ENCODE results near the gene SSTR5.

SSTR5 gene

DNA sequence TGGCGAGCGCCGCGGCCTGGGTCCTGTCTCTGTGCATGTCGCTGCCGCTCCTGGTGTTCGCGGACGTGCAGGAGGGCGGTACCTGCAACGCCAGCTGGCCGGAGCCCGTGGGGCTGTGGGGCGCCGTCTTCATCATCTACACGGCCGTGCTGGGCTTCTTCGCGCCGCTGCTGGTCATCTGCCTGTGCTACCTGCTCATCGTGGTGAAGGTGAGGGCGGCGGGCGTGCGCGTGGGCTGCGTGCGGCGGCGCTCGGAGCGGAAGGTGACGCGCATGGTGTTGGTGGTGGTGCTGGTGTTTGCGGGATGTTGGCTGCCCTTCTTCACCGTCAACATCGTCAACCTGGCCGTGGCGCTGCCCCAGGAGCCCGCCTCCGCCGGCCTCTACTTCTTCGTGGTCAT, 6.8 kb downstream of the SSTR5 start:
- no peaks in the 10 kb centered on the region for H3K9me3 ChIP-seq (replicated peaks; ENCODE audit: insufficient read depth, low read length)
- no peak for DNase-seq
- no peak overlapping the region for H3K4me3 ChIP-seq (ENCODE audit: low read length)
- no peak overlapping the region for H3K27ac ChIP-seq (ENCODE audit: low read length)
- H3K9ac ChIP-seq (ENCODE audit: low read length), result no peak overlapping the region
- no peak for TF ChIP-seq CTCF (IDR thresholded peaks at IDR 0.05; ENCODE audit: low read length)
- no peak for TF ChIP-seq EZH2 (optimal IDR thresholded peaks at IDR 0.05; ENCODE audit: low read depth, low read length)
- TF ChIP-seq EZH2phosphoT487 (IDR thresholded peaks at IDR 0.05; ENCODE audit: low read length), result no peak
- H3F3A ChIP-seq (ENCODE audit: insufficient read depth, low read length), result no peaks in the 10 kb centered on the region
- no peaks in the 10 kb centered on the region for H4K20me1 ChIP-seq (ENCODE audit: insufficient read depth, low read length)
- H3K9me2 ChIP-seq (replicated peaks; ENCODE audit: insufficient read depth, low read length), result no peaks in the 10 kb centered on the region
- no peak overlapping the region for H2AFZ ChIP-seq (ENCODE audit: low read length)
- H3K27me3 ChIP-seq (replicated peaks; ENCODE audit: insufficient read depth, low read length), result peaks cover 91% of the 10 kb centered on the region
- no peak overlapping the region for H3K4me2 ChIP-seq (ENCODE audit: low read depth, low read length)
- no peaks in the 10 kb centered on the region for H3K4me1 ChIP-seq (ENCODE audit: low read length)
- no peaks in the 10 kb centered on the region for H3K79me2 ChIP-seq (ENCODE audit: low read length)
- no peaks in the 10 kb centered on the region for H3K36me3 ChIP-seq (replicated peaks; ENCODE audit: insufficient read depth, low read length)

GRCh38 chr16:1079786-1080525, 7.4 kb downstream of the SSTR5 start:
- no peaks in the 10 kb centered on the region for H4K20me1 ChIP-seq (ENCODE audit: insufficient read depth, low read length)
- no peaks in the 10 kb centered on the region for H3F3A ChIP-seq (ENCODE audit: insufficient read depth, low read length)
- H3K4me1 ChIP-seq (ENCODE audit: low read length), result no peaks in the 10 kb centered on the region
- no peak overlapping the region for H3K9ac ChIP-seq (ENCODE audit: low read length)
- no peaks in the 10 kb centered on the region for H3K9me2 ChIP-seq (replicated peaks; ENCODE audit: insufficient read depth, low read length)
- no peak overlapping the region for H3K4me3 ChIP-seq (ENCODE audit: low read length)
- H3K27me3 ChIP-seq (replicated peaks; ENCODE audit: insufficient read depth, low read length), result peaks cover 91% of the 10 kb centered on the region
- no peaks in the 10 kb centered on the region for H3K36me3 ChIP-seq (replicated peaks; ENCODE audit: insufficient read depth, low read length)
- H3K4me2 ChIP-seq (ENCODE audit: low read depth, low read length), result no peak overlapping the region
- H3K9me3 ChIP-seq (replicated peaks; ENCODE audit: insufficient read depth, low read length), result no peaks in the 10 kb centered on the region
- TF ChIP-seq CTCF (IDR thresholded peaks at IDR 0.05; ENCODE audit: low read length) (no peak), EZH2phosphoT487 (IDR thresholded peaks at IDR 0.05; ENCODE audit: low read length) (no peak), EZH2 (optimal IDR thresholded peaks at IDR 0.05; ENCODE audit: low read depth, low read length) (no peak)
- H2AFZ ChIP-seq (ENCODE audit: low read length), result no peak overlapping the region
- no peaks in the 10 kb centered on the region for H3K79me2 ChIP-seq (ENCODE audit: low read length)
- H3K27ac ChIP-seq (ENCODE audit: low read length), result no peak overlapping the region
- no peak for DNase-seq

GRCh38 chr16:1080801-1081733, 8.5 kb downstream of the SSTR5 start:
- Histone ChIP-seq H3K27me3 (replicated peaks; ENCODE audit: insufficient read depth, low read length) (peaks cover 96% of the 10 kb centered on the region), H3K36me3 (replicated peaks; ENCODE audit: insufficient read depth, low read length) (no peaks in the 10 kb centered on the region), H3K9me3 (replicated peaks; ENCODE audit: insufficient read depth, low read length) (no peaks in the 10 kb centered on the region), H4K20me1 (ENCODE audit: insufficient read depth, low read length) (no peaks in the 10 kb centered on the region), H3K4me2 (ENCODE audit: low read depth, low read length) (no peak overlapping the region), H3K27ac (ENCODE audit: low read length) (no peak overlapping the region), H3K4me1 (ENCODE audit: low read length) (no peaks in the 10 kb centered on the region), H3K9me2 (replicated peaks; ENCODE audit: insufficient read depth, low read length) (no peaks in the 10 kb centered on the region), H2AFZ (ENCODE audit: low read length) (no peak overlapping the region), H3K4me3 (ENCODE audit: low read length) (no peak overlapping the region), H3K9ac (ENCODE audit: low read length) (no peak overlapping the region), H3K79me2 (ENCODE audit: low read length) (no peaks in the 10 kb centered on the region), H3F3A (ENCODE audit: insufficient read depth, low read length) (no peaks in the 10 kb centered on the region)
- no peak for TF ChIP-seq EZH2phosphoT487 (IDR thresholded peaks at IDR 0.05; ENCODE audit: low read length)
- no peak for DNase-seq
